Activated CD4-positive, alpha-beta T cell treated with anti-CD3 and anti-CD28 coated beads, Interleukin-2, amount 50 U/mL, for 4 hours (primary cell): ENCODE data around the gene NR1D2.

Experiments
- DNase-seq, 2 experiments: peaks; one replicate each; pipeline ENCODE4 v3.0.0-alpha.2; 2020

Gene NR1D2

GRCh38 chr3:23932571-23932970 is 12.5 kb upstream of the NR1D2 start:
- DNase-seq, result no peak

GRCh38 chr3:23934253-23934652 is 10.8 kb upstream of the NR1D2 start:
- DNase-seq, result no peak

DNA sequence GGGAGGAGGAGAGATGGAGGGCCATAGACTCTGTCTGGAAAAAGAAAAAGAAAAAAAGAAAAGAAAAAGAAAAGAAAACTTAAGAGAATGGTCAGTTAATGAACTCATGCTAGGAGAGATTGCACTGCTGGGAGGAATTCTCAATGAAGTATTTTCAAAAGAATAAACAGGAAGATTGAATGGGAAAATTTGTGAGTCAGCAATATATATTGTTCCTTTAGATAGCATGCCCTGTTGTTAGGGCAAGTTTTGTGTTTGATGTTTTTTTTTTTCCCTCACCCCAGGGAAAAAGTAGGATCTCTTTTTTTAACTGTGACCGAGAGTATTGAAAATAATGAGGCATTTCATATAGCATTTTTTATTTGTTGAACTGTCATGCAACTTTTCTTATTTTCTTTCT is 7.8 kb upstream of the NR1D2 start:
- no peak for DNase-seq

- no peak for DNase-seq
These were observed 6.4 kb upstream of the NR1D2 start for GRCh38 chr3:23938688-23939087.

DNA sequence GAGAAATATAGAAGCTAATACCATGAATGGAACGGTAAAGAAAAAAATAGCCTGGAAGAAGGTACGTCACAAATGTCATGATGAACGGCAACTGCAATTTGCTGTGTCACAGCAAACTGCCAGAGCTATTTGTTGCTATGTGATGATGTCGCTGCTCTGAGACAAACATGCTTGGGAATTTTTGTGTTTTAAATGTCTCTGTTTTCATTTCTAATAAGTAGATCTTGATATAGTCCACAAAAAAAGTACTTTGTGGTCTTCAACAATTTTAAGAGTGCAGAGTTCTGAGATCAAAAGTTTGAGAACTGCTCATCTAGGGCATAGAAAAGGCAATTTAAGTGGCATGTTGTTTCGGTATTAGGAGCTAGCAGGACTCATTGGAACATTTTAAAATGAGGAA is 4.3 kb upstream of the NR1D2 start:
- DNase-seq, result no peak

GRCh38 chr3:23941440-23941839 is 3.6 kb upstream of the NR1D2 start:
- no peak for DNase-seq

DNA sequence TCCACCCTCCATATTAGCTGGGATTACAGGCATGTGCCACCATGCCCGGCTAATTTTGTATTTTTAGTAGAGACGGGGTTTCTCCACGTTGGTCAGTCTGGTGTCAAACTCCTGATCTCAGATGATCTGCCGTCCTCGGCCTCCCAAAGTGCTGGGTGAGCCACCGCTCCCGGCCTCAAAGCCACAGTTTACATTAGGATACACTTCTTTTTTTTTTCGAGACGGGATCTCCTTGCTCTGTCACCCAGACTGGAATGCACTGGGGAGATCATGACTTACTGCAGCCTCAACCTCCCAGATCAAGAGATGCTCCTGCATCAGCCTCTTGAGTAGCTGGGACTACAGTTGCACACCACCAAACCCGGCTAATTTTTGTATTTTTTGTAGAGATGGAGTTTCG is 2.5 kb upstream of the NR1D2 start:
- DNase-seq, result no peak

- no peak for DNase-seq
These were observed 891 bp upstream of the NR1D2 start for GRCh38 chr3:23944007-23944783.

DNA sequence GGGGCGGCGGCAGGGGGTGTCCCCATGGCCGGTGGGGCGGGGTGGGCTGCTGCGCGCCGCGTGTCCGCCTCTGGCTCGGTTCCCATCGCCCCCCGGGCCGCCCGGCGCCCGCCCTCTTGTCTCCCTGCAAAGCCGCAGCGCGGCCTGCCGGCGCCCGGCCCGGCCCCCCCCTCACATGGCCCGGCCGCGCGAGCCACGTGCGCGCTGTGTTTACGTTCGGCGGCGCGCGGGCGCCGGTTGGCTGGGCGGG is 502 bp downstream of the NR1D2 start:
- no peak for DNase-seq

DNA sequence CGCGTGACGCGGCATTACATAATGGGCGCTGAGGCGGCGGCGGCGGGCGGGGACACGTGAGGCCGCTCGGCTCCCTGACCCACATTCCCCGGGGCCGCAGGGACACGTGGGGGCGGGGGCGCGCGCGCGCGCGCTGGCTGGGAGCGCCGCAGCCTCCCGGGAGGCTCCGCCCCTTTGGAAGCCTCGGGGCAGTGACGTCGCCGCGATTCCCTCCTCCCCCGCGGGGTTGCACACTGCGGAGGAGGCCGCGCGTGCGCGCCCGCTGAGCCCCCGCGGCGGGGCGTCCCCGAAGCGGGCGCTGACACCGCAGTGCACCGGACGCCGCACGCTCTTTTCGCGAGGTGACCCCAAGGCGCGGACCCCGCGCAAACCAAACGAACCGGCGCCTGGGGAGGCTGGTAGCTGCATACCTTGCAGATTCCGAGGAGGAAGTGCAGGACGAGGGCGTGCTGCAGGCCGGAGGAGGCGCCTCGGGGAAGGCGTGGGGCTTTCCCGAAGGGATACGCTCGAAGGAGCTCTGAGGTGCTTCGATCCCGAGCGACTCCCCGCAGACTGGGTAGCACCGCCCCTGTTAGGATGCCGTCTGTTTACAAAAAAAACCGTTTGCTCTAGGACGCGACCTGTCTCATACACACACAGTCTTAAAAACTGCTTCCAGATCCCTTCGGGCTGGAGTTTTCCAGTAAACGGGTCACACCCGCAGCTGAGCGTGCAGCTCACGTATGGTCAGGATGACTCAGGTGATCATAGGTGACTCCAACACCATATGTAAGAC is 1.0 kb downstream of the NR1D2 start:
- DNase-seq, result peak; percentile 96 to 97

- no peak for DNase-seq
These were observed 3.7 kb downstream of the NR1D2 start for GRCh38 chr3:23948761-23949160.

DNA sequence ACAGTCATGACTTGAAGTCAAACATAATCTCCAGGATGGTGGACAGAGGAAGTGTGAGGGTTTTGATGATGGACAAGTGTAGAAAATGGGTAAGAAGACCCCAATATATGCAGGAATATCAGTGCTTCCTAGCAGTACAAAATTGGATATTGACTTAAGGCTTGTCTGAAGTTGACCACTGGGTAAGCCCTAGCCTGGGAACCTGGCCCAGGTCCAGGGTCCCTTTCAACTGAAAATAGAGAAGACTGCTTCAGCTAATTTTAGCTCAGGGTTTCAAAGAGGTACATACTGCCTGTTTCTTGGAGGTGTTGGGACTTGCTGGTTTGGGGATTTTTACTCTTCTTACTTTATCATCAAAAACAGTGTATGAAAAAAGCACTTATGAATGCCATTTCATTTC is 4.7 kb downstream of the NR1D2 start:
- no peak for DNase-seq

DNA sequence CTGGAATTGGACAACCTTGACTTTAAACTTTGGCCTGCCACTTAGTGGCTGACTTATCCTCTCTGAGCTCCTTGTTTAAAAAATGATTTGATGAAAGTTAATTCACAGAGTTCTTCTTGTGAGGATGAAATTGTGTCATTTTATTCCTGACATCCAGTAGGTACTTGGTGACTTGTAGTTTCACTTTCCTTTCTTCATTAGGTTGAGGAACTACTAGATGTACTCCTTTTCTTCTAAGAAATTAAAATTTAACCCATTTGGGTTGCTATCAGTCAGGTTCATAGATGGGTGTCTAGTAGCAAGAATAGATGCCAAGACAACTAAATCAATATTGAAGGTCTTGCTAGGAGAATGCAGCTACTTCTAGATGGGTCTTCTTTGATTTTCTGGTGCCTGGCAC is 5.2 kb downstream of the NR1D2 start:
- DNase-seq, result no peak

GRCh38 chr3:23952646-23953045 is 7.6 kb downstream of the NR1D2 start:
- no peak for DNase-seq

- no peak for DNase-seq
These were observed 8.4 kb downstream of the NR1D2 start for GRCh38 chr3:23953523-23953922.

DNA sequence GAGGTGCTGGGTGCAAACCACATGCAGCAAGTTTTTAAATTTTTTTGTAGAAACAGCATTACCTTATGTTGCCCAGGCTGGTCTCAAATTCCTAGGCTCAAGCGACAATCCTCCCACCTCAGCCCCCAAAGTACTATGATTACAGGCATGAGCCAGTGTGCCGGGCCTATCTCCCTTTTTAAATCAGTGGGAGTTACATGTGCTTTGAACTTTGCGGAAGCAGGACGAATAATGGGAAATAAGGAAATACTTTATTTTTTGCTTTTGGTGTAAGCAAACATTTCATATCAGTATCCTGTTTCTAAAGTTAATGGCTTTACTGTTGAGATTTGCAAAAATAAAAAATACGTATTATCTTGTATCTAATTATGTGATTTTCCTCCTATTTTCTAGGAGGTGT is 9.1 kb downstream of the NR1D2 start:
- no peak for DNase-seq

DNA sequence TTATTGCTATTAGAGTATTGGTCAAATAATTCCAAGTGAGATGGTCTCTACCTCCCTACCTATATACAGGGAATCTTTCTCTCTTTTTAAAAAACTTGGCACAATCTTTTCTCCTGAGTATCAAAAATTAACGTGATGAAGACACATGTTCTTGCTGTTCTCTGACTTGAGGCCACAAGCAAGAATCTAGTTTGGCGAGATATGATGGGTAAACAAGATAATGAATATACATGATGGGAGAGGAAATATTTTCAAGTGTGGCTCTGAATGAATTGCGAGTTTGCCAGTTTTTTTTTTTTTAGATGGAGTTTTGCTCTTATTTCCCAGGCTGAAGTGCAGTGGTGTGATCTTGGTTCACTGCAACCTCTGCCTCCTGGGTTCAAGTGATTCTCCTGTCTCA is 11.6 kb downstream of the NR1D2 start:
- no peak for DNase-seq

DNA sequence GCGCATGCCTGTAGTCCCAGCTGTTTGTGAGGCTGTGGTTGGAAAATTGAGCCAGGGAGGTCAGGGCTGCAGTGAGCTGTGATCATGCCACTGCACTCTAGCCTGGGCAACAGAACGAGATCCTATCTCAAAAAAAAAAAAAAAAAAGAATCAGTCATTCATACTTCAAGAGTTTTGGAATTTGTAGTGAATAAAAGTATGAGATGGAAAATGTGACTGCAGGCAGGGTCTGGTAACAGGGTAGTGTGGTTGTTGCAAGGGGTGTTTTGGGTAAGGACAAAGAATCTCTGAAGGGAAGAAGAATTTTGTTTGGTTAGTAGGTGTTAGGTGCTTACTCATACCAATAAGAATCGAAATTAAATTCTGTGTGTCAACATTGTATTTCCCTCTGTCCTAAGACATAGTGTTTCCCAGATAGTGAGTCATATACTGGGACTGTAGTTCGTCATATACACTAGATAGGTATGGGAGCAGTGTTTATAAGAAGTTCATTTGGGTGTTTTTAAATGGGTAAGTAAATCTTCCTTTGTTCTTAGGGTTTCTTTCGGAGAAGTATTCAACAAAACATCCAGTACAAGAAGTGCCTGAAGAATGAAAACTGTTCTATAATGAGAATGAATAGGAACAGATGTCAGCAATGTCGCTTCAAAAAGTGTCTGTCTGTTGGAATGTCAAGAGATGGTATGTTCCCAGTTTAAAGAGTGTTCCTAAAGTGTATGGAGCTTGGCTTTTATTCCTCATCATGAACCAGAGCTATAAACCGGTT is 14.2 kb downstream of the NR1D2 start:
- no peak for DNase-seq

DNA sequence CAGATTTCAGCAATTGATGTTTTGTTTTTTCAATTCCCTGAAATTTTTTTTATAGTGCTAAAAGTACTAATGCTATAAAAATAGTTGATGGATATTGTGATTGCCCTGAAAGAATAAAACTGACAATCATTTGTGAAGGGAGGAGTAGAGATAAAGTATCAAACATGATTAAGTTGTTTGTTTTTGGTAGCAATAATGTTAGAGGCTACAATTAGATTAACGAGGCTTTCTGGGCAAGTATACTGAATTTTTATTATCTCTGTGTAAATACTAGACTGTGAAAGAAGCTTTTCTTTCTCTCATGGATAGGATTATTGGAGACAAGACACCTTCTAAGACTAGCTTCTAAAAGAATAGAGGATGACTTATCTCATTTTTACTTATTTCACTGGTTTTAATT is 15.6 kb downstream of the NR1D2 start:
- no peak for DNase-seq

- DNase-seq, result no peak
These were observed 16.0 kb downstream of the NR1D2 start for GRCh38 chr3:23961066-23961465.

GRCh38 chr3:23961913-23962312 is 16.8 kb downstream of the NR1D2 start:
- DNase-seq, result no peak

DNA sequence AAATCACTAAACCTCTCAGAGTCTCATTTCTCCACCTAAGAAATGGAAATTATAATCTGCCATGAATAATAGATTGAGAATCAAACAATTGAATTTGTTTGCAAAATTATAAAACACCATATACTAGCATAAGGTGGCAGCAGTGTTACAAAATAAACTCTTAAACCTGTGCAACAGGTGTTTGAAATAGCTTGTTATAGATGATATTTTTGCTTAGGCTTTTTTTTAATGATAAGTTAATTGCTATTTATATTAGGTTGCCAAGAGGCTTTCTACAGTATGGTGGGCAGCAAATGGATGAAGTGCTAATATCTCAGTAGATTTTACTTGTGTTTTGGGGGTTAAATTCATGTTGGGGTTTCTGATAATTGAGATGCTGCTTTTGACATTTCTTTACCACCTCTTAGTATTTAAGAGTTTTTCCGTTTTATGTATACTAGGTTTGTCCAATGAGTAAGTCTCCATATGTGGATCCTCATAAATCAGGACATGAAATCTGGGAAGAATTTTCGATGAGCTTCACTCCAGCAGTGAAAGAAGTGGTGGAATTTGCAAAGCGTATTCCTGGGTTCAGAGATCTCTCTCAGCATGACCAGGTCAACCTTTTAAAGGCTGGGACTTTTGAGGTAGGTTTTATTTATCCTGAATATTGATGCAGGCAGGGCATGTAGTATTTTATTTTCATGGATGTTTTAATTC is 19.6 kb downstream of the NR1D2 start:
- no peak for DNase-seq

GRCh38 chr3:23966328-23966727 is 21.2 kb downstream of the NR1D2 start:
- no peak for DNase-seq
